Loucy (cell line): ENCODE measurements around the gene SSX4.
"Not testable (repeated sequence)": the region's sequence is repeated elsewhere in the genome, so short reads cannot be mapped to it uniquely, and the experiment has no call there.

Experiments used
- H2AFZ ChIP-seq: fragments of 200-600 bp; sonication (generic); 2 replicates; pipeline ENCODE4 v1.6.0; 2016; ENCODE audit warnings: antibody characterized with exemption, mild to moderate bottlenecking, low read length, moderate library complexity
- H3F3A ChIP-seq: fragments of 200-600 bp; 2 replicates; pipeline ENCODE4 v1.6.0; 2016; ENCODE audit warnings: antibody characterized with exemption, low read depth, mild to moderate bottlenecking
- H3K27me3 ChIP-seq: fragments of 200-600 bp; sonication (generic); 2 replicates; pipeline ENCODE4 v1.6.1; 2014; ENCODE audit warnings: low read length, mild to moderate bottlenecking; ENCODE audit not compliant: insufficient read depth, poor library complexity, severe bottlenecking
- H3K36me3 ChIP-seq: fragments of 200-600 bp; sonication (generic); 2 replicates; pipeline ENCODE4 v1.6.1; 2016; ENCODE audit warnings: low read length; ENCODE audit not compliant: insufficient read depth
- H3K4me1 ChIP-seq: fragments of 200-600 bp; sonication (generic); 2 replicates; pipeline ENCODE4 v1.5.1; 2014; ENCODE audit warnings: low read length, mild to moderate bottlenecking; ENCODE audit not compliant: insufficient read depth, poor library complexity, severe bottlenecking
- H3K4me2 ChIP-seq: fragments of 200-600 bp; sonication (generic); 2 replicates; pipeline ENCODE4 v1.6.0; 2014; ENCODE audit warnings: antibody characterized with exemption, low read length, low read depth, mild to moderate bottlenecking; ENCODE audit not compliant: poor library complexity, severe bottlenecking
- H3K4me3 ChIP-seq: fragments of 200-600 bp; sonication (generic); 2 replicates; pipeline ENCODE4 v1.5.1; 2014; ENCODE audit warnings: low read length, mild to moderate bottlenecking, mixed read lengths; ENCODE audit not compliant: poor library complexity, severe bottlenecking
- H3K79me2 ChIP-seq: fragments of 200-600 bp; sonication (generic); 2 replicates; pipeline ENCODE4 v1.6.1; 2014; ENCODE audit warnings: low read length; ENCODE audit not compliant: insufficient read depth
- H3K9ac ChIP-seq: fragments of 200-600 bp; sonication (generic); 2 replicates; pipeline ENCODE4 v1.6.0; 2014; ENCODE audit warnings: mild to moderate bottlenecking, low read depth, low read length, moderate library complexity; ENCODE audit not compliant: poor library complexity, severe bottlenecking
- H3K9me2 ChIP-seq: fragments of 200-600 bp; sonication (generic); replicated peaks from 2 replicates; pipeline ENCODE4 v1.6.1; 2016; ENCODE audit warnings: low read depth, low read length, mixed read lengths
- H3K9me3 ChIP-seq: fragments of 200-600 bp; sonication (generic); 2 replicates; pipeline ENCODE4 v1.6.1; 2014; ENCODE audit warnings: mild to moderate bottlenecking, antibody characterized with exemption, low read length, low read depth; ENCODE audit not compliant: insufficient read depth
- H4K20me1 ChIP-seq: fragments of 200-600 bp; sonication (generic); 2 replicates; pipeline ENCODE4 v1.6.0; 2014; ENCODE audit warnings: antibody characterized with exemption, low read length, mild to moderate bottlenecking; ENCODE audit not compliant: insufficient read depth, poor library complexity, severe bottlenecking
- CTCF ChIP-seq: fragments of 200-600 bp; sonication (generic); conservative IDR thresholded peaks from 2 replicates; pipeline ENCODE4 v1.5.1; 2014; ENCODE audit warnings: mild to moderate bottlenecking, antibody characterized with exemption, low read length
- EZH2phosphoT487 ChIP-seq: fragments of 200-600 bp; IDR thresholded peaks from 2 replicates; pipeline ENCODE4 v1.6.1; 2018; ENCODE audit warnings: antibody characterized with exemption, mild to moderate bottlenecking, moderate library complexity, borderline replicate concordance

Gene SSX4

GRCh38 chrX:48383239-48383638, at the start of gene SSX4:
Gene SSX4 (plus strand): TSS chrX:48383539. CDS start chrX:48384054, 515 bp downstream.
- H3K9me3 ChIP-seq: not testable (repeated sequence)

GRCh38 chrX:48346059-48346458, 37.3 kb upstream of the SSX4 start:
- H3K9ac ChIP-seq, H3K27me3 ChIP-seq, H3K36me3 ChIP-seq, H3F3A ChIP-seq, H2AFZ ChIP-seq, H3K4me3 ChIP-seq, H3K9me3 ChIP-seq, H3K79me2 ChIP-seq, H3K9me2 ChIP-seq, H3K4me1 ChIP-seq, H3K4me2 ChIP-seq, H4K20me1 ChIP-seq: not testable (repeated sequence)

More at GRCh38 chrX:48383239-48383638, at the start of gene SSX4:
- H2AFZ ChIP-seq, H3K4me1 ChIP-seq, H4K20me1 ChIP-seq, H3K79me2 ChIP-seq, H3K9ac ChIP-seq, H3K4me2 ChIP-seq, H3F3A ChIP-seq, H3K36me3 ChIP-seq, H3K4me3 ChIP-seq, H3K9me2 ChIP-seq, H3K27me3 ChIP-seq: not testable (repeated sequence)

- H3K4me3 ChIP-seq, H3K79me2 ChIP-seq, H3K4me1 ChIP-seq, H3K27me3 ChIP-seq, H3K4me2 ChIP-seq, H3K9ac ChIP-seq, H3K9me3 ChIP-seq, H2AFZ ChIP-seq, H3K9me2 ChIP-seq, H4K20me1 ChIP-seq, H3K36me3 ChIP-seq, H3F3A ChIP-seq: not testable (repeated sequence)
These were observed 26.8 kb upstream of the SSX4 start, which contains the start of gene SSX3 for GRCh38 chrX:48356315-48357094. Gene SSX3 (minus strand): TSS chrX:48356703. CDS start chrX:48355249, 1,454 bp downstream.

- TF ChIP-seq CTCF: no peak
- TF ChIP-seq EZH2phosphoT487: no peak
- H3K9ac ChIP-seq: no peak overlapping the region
- H3K27me3 ChIP-seq: no peaks in the 10 kb centered on the region
- H3K9me2 ChIP-seq: no peaks in the 10 kb centered on the region
- no peak overlapping the region for H3K4me2 ChIP-seq
- H3F3A ChIP-seq: no peaks in the 10 kb centered on the region
- H4K20me1 ChIP-seq: no peaks in the 10 kb centered on the region
- H2AFZ ChIP-seq: no peak overlapping the region
- H3K4me1 ChIP-seq: no peaks in the 10 kb centered on the region
- no peaks in the 10 kb centered on the region for H3K9me3 ChIP-seq
- H3K79me2 ChIP-seq: no peaks in the 10 kb centered on the region
- no peak overlapping the region for H3K4me3 ChIP-seq
- no peaks in the 10 kb centered on the region for H3K36me3 ChIP-seq
These were observed 25.7 kb upstream of the SSX4 start for GRCh38 chrX:48357681-48358080.

GRCh38 chrX:48359281-48359680, 24.1 kb upstream of the SSX4 start:
- not testable (repeated sequence) for H4K20me1 ChIP-seq, H2AFZ ChIP-seq, H3K9me3 ChIP-seq, H3K9ac ChIP-seq, H3K4me2 ChIP-seq, H3K4me1 ChIP-seq, H3K9me2 ChIP-seq, H3K4me3 ChIP-seq, H3K79me2 ChIP-seq, H3F3A ChIP-seq, H3K36me3 ChIP-seq, H3K27me3 ChIP-seq

GRCh38 chrX:48367717-48368408, 15.5 kb upstream of the SSX4 start:
- H3K9me2 ChIP-seq, H3K4me3 ChIP-seq, H3K9ac ChIP-seq, H3K4me2 ChIP-seq, H3K9me3 ChIP-seq, H2AFZ ChIP-seq, H3F3A ChIP-seq, H4K20me1 ChIP-seq, H3K36me3 ChIP-seq, H3K27me3 ChIP-seq, H3K79me2 ChIP-seq, H3K4me1 ChIP-seq: not testable (repeated sequence)
